NT2/D1 (cell line): ENCODE measurements around the gene DOCK2.

ENCODE experiments used
- DNase-seq: peaks from one replicate; pipeline ENCODE4 v3.0.0-alpha.2; 2011; ENCODE audit warnings: low read depth, low spot score
- H3K27me3 ChIP-seq: 2 replicates; pipeline ENCODE4 v1.6.0; 2011; ENCODE audit warnings: mild to moderate bottlenecking; ENCODE audit not compliant: insufficient read length, insufficient read depth
- H3K36me3 ChIP-seq: 2 replicates; pipeline ENCODE4 v1.6.1; 2011; ENCODE audit warnings: mild to moderate bottlenecking, low read length, mixed read lengths; ENCODE audit not compliant: insufficient read depth, insufficient read length
- H3K4me1 ChIP-seq: 2 replicates; pipeline ENCODE4 v1.5.1; 2011; ENCODE audit not compliant: insufficient read depth, insufficient read length
- H3K4me3 ChIP-seq: 2 replicates; pipeline ENCODE4 v1.5.1; 2011; ENCODE audit warnings: low read depth; ENCODE audit not compliant: insufficient read length
- H3K9ac ChIP-seq: 2 replicates; pipeline ENCODE4 v1.6.0; 2011; ENCODE audit warnings: low read depth; ENCODE audit not compliant: insufficient read length
- H3K9me3 ChIP-seq: 2 replicates; pipeline ENCODE4 v1.5.1; 2011; ENCODE audit warnings: mild to moderate bottlenecking, low read length; ENCODE audit not compliant: insufficient read depth
- SUZ12 ChIP-seq: IDR thresholded peaks from 2 replicates; pipeline ENCODE4 v1.6.1; 2011; ENCODE audit not compliant: insufficient read length, insufficient read depth; ENCODE audit errors: extremely low read depth
- YY1 ChIP-seq: IDR thresholded peaks from 2 replicates; pipeline ENCODE4 v1.6.1; 2011; ENCODE audit not compliant: insufficient read length, insufficient read depth
- ZNF274 ChIP-seq: IDR thresholded peaks from 2 replicates; pipeline ENCODE4 v1.6.1; 2011; ENCODE audit warnings: mild to moderate bottlenecking, low read depth, low read length

DOCK2 gene

GRCh38 chr5:169913479-169913878 is 276.4 kb downstream of the DOCK2 start:
- TF ChIP-seq YY1: no peak
- TF ChIP-seq ZNF274: no peak
- no peak for TF ChIP-seq SUZ12
- Histone ChIP-seq H3K27me3 (peaks cover 51% of the 10 kb centered on the region), H3K9ac (no peak overlapping the region), H3K9me3 (no peaks in the 10 kb centered on the region), H3K36me3 (no peaks in the 10 kb centered on the region), H3K4me3 (no peak overlapping the region), H3K4me1 (no peaks in the 10 kb centered on the region)
- DNase-seq: no peak

- H3K4me3 ChIP-seq: no peak overlapping the region
- DNase-seq: no peak
- TF ChIP-seq SUZ12 (no peak), ZNF274 (no peak), YY1 (no peak)
- H3K36me3 ChIP-seq: no peaks in the 10 kb centered on the region
- H3K9ac ChIP-seq: no peak overlapping the region
- H3K9me3 ChIP-seq: no peaks in the 10 kb centered on the region
- peaks cover 39% of the 10 kb centered on the region for H3K27me3 ChIP-seq
- no peaks in the 10 kb centered on the region for H3K4me1 ChIP-seq
Measured at GRCh38 chr5:169914766-169915165, 277.7 kb downstream of the DOCK2 start.

- DNase-seq: no peak
- no peak overlapping the region for H3K9ac ChIP-seq
- H3K4me1 ChIP-seq: no peaks in the 10 kb centered on the region
- TF ChIP-seq YY1 (no peak), ZNF274 (no peak), SUZ12 (no peak)
- no peaks in the 10 kb centered on the region for H3K9me3 ChIP-seq
- H3K27me3 ChIP-seq: peaks cover 15% of the 10 kb centered on the region
- no peak overlapping the region for H3K4me3 ChIP-seq
- no peaks in the 10 kb centered on the region for H3K36me3 ChIP-seq
Measured at GRCh38 chr5:169917500-169917899, 280.4 kb downstream of the DOCK2 start.

GRCh38 chr5:169918228-169918627 is 281.2 kb downstream of the DOCK2 start:
- no peaks in the 10 kb centered on the region for H3K36me3 ChIP-seq
- no peaks in the 10 kb centered on the region for H3K9me3 ChIP-seq
- DNase-seq: no peak
- no peak overlapping the region for H3K4me3 ChIP-seq
- no peak overlapping the region for H3K9ac ChIP-seq
- TF ChIP-seq YY1 (no peak), SUZ12 (no peak), ZNF274 (no peak)
- H3K27me3 ChIP-seq: peaks cover 10% of the 10 kb centered on the region
- H3K4me1 ChIP-seq: no peaks in the 10 kb centered on the region

- no peak for DNase-seq
- no peak overlapping the region for H3K4me3 ChIP-seq
- no peak overlapping the region for H3K9ac ChIP-seq
- TF ChIP-seq YY1 (no peak), ZNF274 (no peak), SUZ12 (no peak)
- H3K4me1 ChIP-seq: no peaks in the 10 kb centered on the region
- no peaks in the 10 kb centered on the region for H3K9me3 ChIP-seq
- H3K36me3 ChIP-seq: no peaks in the 10 kb centered on the region
- H3K27me3 ChIP-seq: no peaks in the 10 kb centered on the region
Measured at GRCh38 chr5:169920474-169920873, 283.4 kb downstream of the DOCK2 start.

GRCh38 chr5:169921384-169921783 is 284.3 kb downstream of the DOCK2 start:
- H3K27me3 ChIP-seq: no peaks in the 10 kb centered on the region
- no peaks in the 10 kb centered on the region for H3K36me3 ChIP-seq
- H3K4me3 ChIP-seq: no peak overlapping the region
- no peak overlapping the region for H3K9ac ChIP-seq
- H3K4me1 ChIP-seq: no peaks in the 10 kb centered on the region
- H3K9me3 ChIP-seq: no peaks in the 10 kb centered on the region
- no peak for TF ChIP-seq YY1
- TF ChIP-seq SUZ12: no peak
- TF ChIP-seq ZNF274: no peak
- no peak for DNase-seq

GRCh38 chr5:169921949-169922348 is 284.9 kb downstream of the DOCK2 start:
- Histone ChIP-seq H3K36me3 (no peaks in the 10 kb centered on the region), H3K9ac (no peak overlapping the region), H3K4me1 (no peaks in the 10 kb centered on the region), H3K4me3 (no peak overlapping the region), H3K27me3 (no peaks in the 10 kb centered on the region), H3K9me3 (no peaks in the 10 kb centered on the region)
- DNase-seq: no peak
- TF ChIP-seq ZNF274 (no peak), YY1 (no peak), SUZ12 (no peak)

- no peaks in the 10 kb centered on the region for H3K4me1 ChIP-seq
Measured at GRCh38 chr5:169922474-169922873, 285.4 kb downstream of the DOCK2 start.

More at GRCh38 chr5:169922474-169922873, 285.4 kb downstream of the DOCK2 start:
- Histone ChIP-seq H3K9ac (no peak overlapping the region), H3K9me3 (no peaks in the 10 kb centered on the region), H3K4me3 (no peak overlapping the region), H3K36me3 (no peaks in the 10 kb centered on the region), H3K27me3 (no peaks in the 10 kb centered on the region)
- TF ChIP-seq ZNF274 (no peak), SUZ12 (no peak), YY1 (no peak)
- no peak for DNase-seq
